Embryonic facial prominence (tissue), 1 donor: Measurements from ENCODE around the gene GP1BB.
"Not testable (repeated sequence)": the region's sequence is repeated elsewhere in the genome, so short reads cannot be mapped to it uniquely, and the experiment has no call there.

Experiments
- DNase-seq: peaks from one replicate; pipeline ENCODE4 v3.0.0-alpha.2; 2016; ENCODE audit errors: extremely low spot score

The GP1BB gene

GRCh38 chr22:19693981-19694670, 29.2 kb upstream of the GP1BB start:
- no peak for DNase-seq

- DNase-seq: no peak
Observed at GRCh38 chr22:19694696-19695095, 28.6 kb upstream of the GP1BB start.

GRCh38 chr22:19696504-19697276, 26.6 kb upstream of the GP1BB start:
- no peak for DNase-seq

GRCh38 chr22:19697871-19698270, 25.5 kb upstream of the GP1BB start:
- not testable (repeated sequence) for DNase-seq

GRCh38 chr22:19700790-19701419, 22.4 kb upstream of the GP1BB start:
- no peak for DNase-seq

GRCh38 chr22:19701420-19702145, 21.8 kb upstream of the GP1BB start:
- no peak for DNase-seq

GRCh38 chr22:19703869-19704268, 19.5 kb upstream of the GP1BB start:
- no peak for DNase-seq

GRCh38 chr22:19704355-19705015, 18.9 kb upstream of the GP1BB start:
- no peak for DNase-seq

GRCh38 chr22:19705181-19705934, 18.0 kb upstream of the GP1BB start:
- DNase-seq: no peak

GRCh38 chr22:19706661-19707151, 16.6 kb upstream of the GP1BB start:
- DNase-seq: no peak

- DNase-seq: no peak
Observed at GRCh38 chr22:19707347-19708290, 15.7 kb upstream of the GP1BB start.

- no peak for DNase-seq
Observed at GRCh38 chr22:19708321-19709011, 14.9 kb upstream of the GP1BB start.

GRCh38 chr22:19709063-19709769, 14.1 kb upstream of the GP1BB start:
- no peak for DNase-seq

GRCh38 chr22:19710020-19710768, 13.1 kb upstream of the GP1BB start:
- DNase-seq: no peak

GRCh38 chr22:19710769-19711106, 12.6 kb upstream of the GP1BB start:
- no peak for DNase-seq

GRCh38 chr22:19713245-19713644, 10.1 kb upstream of the GP1BB start:
- no peak for DNase-seq

GRCh38 chr22:19713650-19714311, 9.6 kb upstream of the GP1BB start:
- no peak for DNase-seq
